Peyer's patch (tissue), 4 donors: ENCODE data around the gene PPP2R2C. TPM values are rescaled to one million over a fixed set of nuclear protein-coding genes. Genes with fewer than 3 reads are reported as not detected.

Experiments
- DNase-seq, 3 donors: peaks; one replicate each; pipeline ENCODE4 v3.0.0-alpha.2; 2017 to 2019
- H3K27ac ChIP-seq, 4 donors: fragments of 200-600 bp; sonication (generic); one replicate each; pipeline ENCODE4 v1.5.1; 2016 to 2019
- H3K27me3 ChIP-seq, 2 donors: fragments of 200-600 bp; sonication (generic); one replicate each; pipeline ENCODE4 v1.5.1; 2019
- H3K36me3 ChIP-seq, 3 donors: fragments of 200-600 bp; sonication (generic); one replicate each; pipeline ENCODE4 v1.5.1; 2016 to 2019
- H3K4me1 ChIP-seq, 4 donors: fragments of 200-600 bp; sonication (generic); one replicate each; pipeline ENCODE4 v1.5.1; 2016 to 2019
- H3K4me3 ChIP-seq, 4 donors: fragments of 200-600 bp; sonication (generic); 1 replicate in 3 of 4; 2 replicates in 1 of 4; pipeline ENCODE4 v1.5.1; 2016 to 2019; ENCODE audit warnings: mild to moderate bottlenecking in 1 of 4
- H3K9me3 ChIP-seq, 4 donors: fragments of 200-600 bp; sonication (generic); one replicate each; pipeline ENCODE4 v1.5.1; 2016 to 2019; ENCODE audit warnings: mild to moderate bottlenecking in 1 of 4
- CTCF ChIP-seq, 6 experiments: fragments of 450-650 bp in 4 of 6; fragments of 200-600 bp in 2 of 6; sonication (generic) in 1 of 6; IDR thresholded peaks; one replicate each; pipeline ENCODE4 v1.5.1; 2017 to 2019; ENCODE audit warnings: antibody characterized with exemption in 6 of 6, mild to moderate bottlenecking in 3 of 6, moderate library complexity in 1 of 6
- POLR2A ChIP-seq, 2 donors: fragments of 450-650 bp; IDR thresholded peaks; one replicate each; pipeline ENCODE4 v1.5.1; 2017; ENCODE audit warnings: antibody characterized with exemption in 2 of 2, mild to moderate bottlenecking in 2 of 2, moderate library complexity in 2 of 2
- total RNA-seq, 4 donors: library from RNA; depleted of rRNA; stranded (reverse); fragments of >200 nt; gene quantifications; one replicate each; pipeline ENCODE4 v1.1.0, GENCODE V29; 2016

Gene PPP2R2C
- total RNA-seq, 4 donors from 2014 or later: 0.27 to 4.1 TPM; not detected in 2

GRCh38 chr4:6383929-6384328 is 88.5 kb downstream of the PPP2R2C start:
- no peak overlapping the region for H3K4me3 ChIP-seq
- TF ChIP-seq CTCF (IDR thresholded peaks at IDR 0.05) (no peak), POLR2A (IDR thresholded peaks at IDR 0.05) (no peak)
- H3K27ac ChIP-seq: no peak overlapping the region
- no peaks in the 10 kb centered on the region for H3K27me3 ChIP-seq
- H3K4me1 ChIP-seq: no peaks in the 10 kb centered on the region
- no peaks in the 10 kb centered on the region for H3K36me3 ChIP-seq
- DNase-seq: no peak
- no peaks in the 10 kb centered on the region for H3K9me3 ChIP-seq

- Histone ChIP-seq H3K9me3 (no peaks in the 10 kb centered on the region), H3K4me1 (no peaks in the 10 kb centered on the region), H3K27me3 (no peaks in the 10 kb centered on the region), H3K36me3 (no peaks in the 10 kb centered on the region), H3K27ac (no peak overlapping the region), H3K4me3 (no peak overlapping the region)
- no peak for DNase-seq
- TF ChIP-seq POLR2A (IDR thresholded peaks at IDR 0.05) (no peak), CTCF (IDR thresholded peaks at IDR 0.05) (no peak)
Measured at GRCh38 chr4:6383009-6383404, 89.4 kb downstream of the PPP2R2C start.

- Histone ChIP-seq H3K4me1 (no peaks in the 10 kb centered on the region), H3K36me3 (no peaks in the 10 kb centered on the region), H3K9me3 (no peaks in the 10 kb centered on the region), H3K4me3 (no peak overlapping the region), H3K27ac (no peak overlapping the region), H3K27me3 (no peaks in the 10 kb centered on the region)
- TF ChIP-seq POLR2A (IDR thresholded peaks at IDR 0.05) (no peak), CTCF (IDR thresholded peaks at IDR 0.05) (no peak)
- no peak for DNase-seq
Measured at GRCh38 chr4:6381571-6382123, 90.8 kb downstream of the PPP2R2C start.

DNA sequence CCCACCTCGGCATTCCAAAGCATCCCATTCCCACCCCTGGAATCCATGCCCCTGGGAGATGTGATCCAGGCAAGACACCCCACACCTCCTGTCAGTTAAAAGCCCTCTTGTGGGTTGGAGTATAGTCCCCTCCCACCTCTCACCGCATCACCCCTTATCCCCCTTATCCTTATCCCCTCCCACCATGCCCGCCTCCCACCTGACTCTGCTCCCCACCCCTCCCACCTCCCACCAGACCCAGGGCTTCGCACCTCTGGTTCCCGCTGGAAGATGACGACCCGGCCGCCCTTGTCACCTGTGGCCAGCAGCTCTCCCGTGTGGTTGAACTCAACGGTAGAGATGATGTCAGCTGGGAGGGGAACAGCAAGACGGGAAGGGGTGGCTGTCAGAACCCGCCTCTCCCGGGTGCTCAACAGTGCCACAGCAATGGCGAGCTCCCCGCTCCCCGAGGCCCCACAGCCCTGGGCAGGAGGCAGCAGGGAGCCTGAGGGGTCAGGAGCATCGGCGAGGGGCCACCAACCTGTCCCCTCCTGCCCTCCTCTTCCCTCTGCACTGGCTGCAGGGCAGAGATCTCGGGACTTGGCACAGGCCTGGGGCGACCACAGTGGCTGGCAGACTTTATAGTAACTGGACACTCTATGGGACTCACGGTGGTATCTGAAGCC is 91.5 kb downstream of the PPP2R2C start:
- Histone ChIP-seq H3K4me1 (no peaks in the 10 kb centered on the region), H3K4me3 (no peak overlapping the region), H3K9me3 (no peaks in the 10 kb centered on the region), H3K27me3 (no peaks in the 10 kb centered on the region), H3K27ac (no peak overlapping the region), H3K36me3 (no peaks in the 10 kb centered on the region)
- DNase-seq: no peak
- TF ChIP-seq CTCF (IDR thresholded peaks at IDR 0.05) (no peak), POLR2A (IDR thresholded peaks at IDR 0.05) (no peak)

- no peak overlapping the region for H3K4me3 ChIP-seq
Measured at GRCh38 chr4:6379767-6380745, 92.4 kb downstream of the PPP2R2C start.

More at GRCh38 chr4:6379767-6380745, 92.4 kb downstream of the PPP2R2C start:
- Histone ChIP-seq H3K4me1 (no peaks in the 10 kb centered on the region), H3K9me3 (no peaks in the 10 kb centered on the region), H3K36me3 (no peaks in the 10 kb centered on the region), H3K27me3 (no peaks in the 10 kb centered on the region), H3K27ac (no peak overlapping the region)
- DNase-seq: no peak
- no peak for TF ChIP-seq CTCF (IDR thresholded peaks at IDR 0.05)
- TF ChIP-seq POLR2A (IDR thresholded peaks at IDR 0.05): no peak
